CD4-positive, alpha-beta memory T cell (primary cell): ENCODE results near the gene PALM3. TPM values are rescaled to one million over a fixed set of nuclear protein-coding genes. Genes with fewer than 3 reads are reported as not detected.
"Not testable (repeated sequence)": the region's sequence is repeated elsewhere in the genome, so short reads cannot be mapped to it uniquely, and the experiment has no call there.

ENCODE experiments used
- CTCF ChIA-PET: fragments of 350-600 bp; sonication (Branson Sonifier 250); formaldehyde crosslinking; loops from one replicate; lab custom pipeline; 2021; ENCODE audit warnings: inconsistent platforms; ENCODE audit not compliant: partially characterized antibody; lab: Charles Lee
- POLR2A ChIA-PET: fragments of 350-600 bp; sonication (Branson Sonifier 250); formaldehyde crosslinking; loops from one replicate; lab custom pipeline; 2021; ENCODE audit not compliant: partially characterized antibody; lab: Charles Lee
- DNase-seq, 5 donors: peaks; one replicate each; pipeline versions ENCODE4 v3.0.0 to v3.0.0-alpha.2; 2020 to 2022; ENCODE audit warnings: mixed read lengths in 1 of 5
- H3K27ac ChIP-seq: one replicate; pipeline ENCODE4 v1.7.0; 2013; ENCODE audit warnings: low read depth, low read length
- H3K27me3 ChIP-seq: 2 replicates; pipeline ENCODE4 v1.7.0; 2013; ENCODE audit warnings: mild to moderate bottlenecking, low read length, moderate library complexity; ENCODE audit not compliant: insufficient read depth
- H3K36me3 ChIP-seq: 2 replicates; pipeline ENCODE4 v1.7.0; 2013; ENCODE audit warnings: mild to moderate bottlenecking, low read length, moderate library complexity; ENCODE audit not compliant: insufficient read depth
- H3K4me1 ChIP-seq: 2 replicates; pipeline ENCODE4 v1.7.0; 2013; ENCODE audit warnings: mild to moderate bottlenecking, low read length, moderate library complexity; ENCODE audit not compliant: insufficient read depth
- H3K4me3 ChIP-seq, 2 donors: one replicate each; pipeline ENCODE4 v1.7.0; 2013; ENCODE audit warnings: low read length in 2 of 2, mild to moderate bottlenecking in 1 of 2
- H3K9me3 ChIP-seq, 2 donors: one replicate each; pipeline ENCODE4 v1.7.0; 2013; ENCODE audit warnings: low read length in 2 of 2, control low read depth in 1 of 2; ENCODE audit not compliant: control insufficient read depth in 1 of 2
- H3K27ac Mint-ChIP-seq, 7 donors: one replicate each; pipeline ENCODE4 v1.8.0; 2020 to 2021; ENCODE audit warnings: mixed read lengths in 7 of 7, mild to moderate bottlenecking in 6 of 7, inconsistent platforms in 3 of 7, moderate library complexity in 3 of 7
- H3K27me3 Mint-ChIP-seq, 2 donors: one replicate each; pipeline ENCODE4 v1.8.0; 2020 to 2021; ENCODE audit warnings: mixed read lengths in 2 of 2
- H3K36me3 Mint-ChIP-seq, 2 donors: one replicate each; pipeline ENCODE4 v1.8.0; 2020 to 2021; ENCODE audit warnings: mixed read lengths in 2 of 2, inconsistent platforms in 1 of 2, mild to moderate bottlenecking in 1 of 2
- H3K4me1 Mint-ChIP-seq, 4 donors: one replicate each; pipeline ENCODE4 v1.8.0; 2020 to 2021; ENCODE audit warnings: mixed read lengths in 4 of 4, mild to moderate bottlenecking in 1 of 4
- H3K4me3 Mint-ChIP-seq, 8 donors: one replicate each; pipeline ENCODE4 v1.8.0; 2020 to 2021; ENCODE audit warnings: mixed read lengths in 8 of 8, mild to moderate bottlenecking in 7 of 8, moderate library complexity in 6 of 8, inconsistent platforms in 3 of 8
- H3K9me3 Mint-ChIP-seq, 8 donors: one replicate each; pipeline ENCODE4 v1.8.0; 2020 to 2021; ENCODE audit warnings: mixed read lengths in 8 of 8, mild to moderate bottlenecking in 5 of 8, inconsistent platforms in 3 of 8, moderate library complexity in 1 of 8
- intact Hi-C: fragments of 100-400 bp; cut with micrococcal nuclease; formaldehyde crosslinking; loops from one replicate; pipeline ENCODE4 v1.15.1; 2023
- polyA plus RNA-seq, 2 donors: library from polyadenylated mRNA; unstranded; fragments of 300-500 nt; fragmentation: Illumina TruSeq; gene quantifications; one replicate each; pipeline ENCODE4 v1.2.3, GENCODE V29; 2021
- total RNA-seq, 2 experiments: library from RNA; stranded (reverse); gene quantifications; one replicate each; pipeline ENCODE4 v1.2.3, GENCODE V29; 2021

Gene PALM3
- total and polyA plus RNA-seq, 4 experiments from 2014 or later: not detected

DNA sequence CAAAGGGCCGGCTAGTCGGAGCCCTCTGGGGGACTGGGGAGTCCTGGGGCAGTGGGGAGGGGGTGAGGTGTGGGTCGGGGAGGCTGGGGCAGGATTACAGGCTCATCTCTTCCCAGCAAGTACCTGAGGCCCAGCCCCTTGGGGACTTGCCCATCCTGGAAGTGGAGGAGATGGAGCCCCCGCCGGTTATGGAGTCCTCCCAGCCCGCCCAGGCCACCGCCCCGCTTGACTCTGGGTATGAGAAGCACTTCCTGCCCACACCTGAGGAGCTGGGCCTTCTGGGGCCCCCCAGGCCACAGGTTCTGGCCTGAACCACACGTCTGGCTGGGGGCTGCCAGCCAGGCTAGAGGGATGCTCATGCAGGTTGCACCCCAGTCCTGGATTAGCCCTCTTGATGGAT, 9.9 kb downstream of the PALM3 start:
- CTCF ChIA-PET: interaction anchor here (0.9 to 4.4 kb wide), 5 partner anchors 8 to 170 kb away, joined by 3 to 27 read pairs (median 5); no protein-coding TSS in a partner anchor
- peaks cover 38 to 49% of the 10 kb centered on the region in 2 donors for H3K36me3 Mint-ChIP-seq

GRCh38 chr19:14050961-14051360, 10.9 kb downstream of the PALM3 start:
- ChIA-PET POLR2A (interaction anchor here (0.8 kb wide), 1 partner anchor 11 kb away, joined by 3 read pairs; no protein-coding TSS in a partner anchor), CTCF (interaction anchor here (0.9 to 4.4 kb wide), 5 partner anchors 8 to 169 kb away, joined by 3 to 27 read pairs (median 3); no protein-coding TSS in a partner anchor)
- H3K4me3 Mint-ChIP-seq, H3K27ac Mint-ChIP-seq, H3K9me3 Mint-ChIP-seq, H3K27ac ChIP-seq, H3K27me3 Mint-ChIP-seq, intact Hi-C loops, H3K4me1 ChIP-seq, H3K27me3 ChIP-seq, DNase-seq, H3K9me3 ChIP-seq, H3K4me3 ChIP-seq: not testable (repeated sequence)
- peaks cover 45% of the 10 kb centered on the region for H3K36me3 ChIP-seq
- H3K4me1 Mint-ChIP-seq: peaks cover 3 to 10% (median 5%) of the 10 kb centered on the region in 4 donors
- peaks cover 45 to 56% of the 10 kb centered on the region in 2 donors for H3K36me3 Mint-ChIP-seq

More for the DNA sequence above, 9.9 kb downstream of the PALM3 start:
- Mint-ChIP-seq H3K9me3 (peaks cover 0 to 9% (median 0%) of the 10 kb centered on the region in 8 donors), H3K27me3 (no peaks in the 10 kb centered on the region), H3K27ac (peak overlapping the region in 1 of 7 donors; percentile 90), H3K4me1 (peaks cover 0 to 10% (median 5%) of the 10 kb centered on the region in 4 donors), H3K4me3 (no peak overlapping the region)
- Histone ChIP-seq H3K4me1 (no peaks in the 10 kb centered on the region), H3K27ac (no peak overlapping the region), H3K27me3 (no peaks in the 10 kb centered on the region), H3K9me3 (no peaks in the 10 kb centered on the region), H3K4me3 (no peak overlapping the region), H3K36me3 (peaks cover 39% of the 10 kb centered on the region)
- POLR2A ChIA-PET: interaction anchor here (1.3 to 1.7 kb wide), 2 partner anchors 9 to 21 kb away, joined by 4 to 6 read pairs; partner anchors contain the start of gene IL27RA
- DNase-seq: no peak
- intact Hi-C loops: no loop called here

- peaks cover 0 to 9% (median 0%) of the 10 kb centered on the region in 8 donors for H3K9me3 Mint-ChIP-seq
- Histone ChIP-seq H3K9me3 (no peaks in the 10 kb centered on the region), H3K4me1 (peaks cover 5% of the 10 kb centered on the region), H3K27ac (no peak overlapping the region), H3K27me3 (no peaks in the 10 kb centered on the region), H3K36me3 (peaks cover 46% of the 10 kb centered on the region), H3K4me3 (no peak overlapping the region)
- peak overlapping the region in 3 of 7 donors; percentile 51 to 64 (median 63) for H3K27ac Mint-ChIP-seq
- ChIA-PET POLR2A (interaction anchor here (0.8 kb wide), 1 partner anchor 10 kb away, joined by 3 read pairs; no protein-coding TSS in a partner anchor), CTCF (interaction anchor here (1.4 to 9.7 kb wide), 5 partner anchors 9 to 168 kb away, joined by 3 to 111 read pairs (median 15); partner anchors contain the start of gene NANOS3)
- intact Hi-C loops: no loop called here
- H3K27me3 Mint-ChIP-seq: no peaks in the 10 kb centered on the region
- H3K36me3 Mint-ChIP-seq: peaks cover 48 to 60% of the 10 kb centered on the region in 2 donors
- H3K4me3 Mint-ChIP-seq: no peak overlapping the region
- DNase-seq: no peak
- H3K4me1 Mint-ChIP-seq: peaks cover 3 to 8% (median 6%) of the 10 kb centered on the region in 4 donors
Measured at GRCh38 chr19:14050512-14050911, 11.4 kb downstream of the PALM3 start.

GRCh38 chr19:14048443-14049153, 13.3 kb downstream of the PALM3 start:
- CTCF ChIA-PET: interaction anchor here (0.6 to 9.7 kb wide), 29 partner anchors 10 to 286 kb away, joined by 3 to 111 read pairs (median 4); partner anchors contain the start of genes DCAF15, MISP3, NANOS3 and RFX1
- peaks cover 5% of the 10 kb centered on the region for H3K4me1 ChIP-seq
- Mint-ChIP-seq H3K36me3 (peaks cover 42 to 60% of the 10 kb centered on the region in 2 donors), H3K9me3 (peaks cover 0 to 6% (median 0%) of the 10 kb centered on the region in 8 donors), H3K4me1 (peaks cover 2 to 5% (median 3%) of the 10 kb centered on the region in 4 donors), H3K27me3 (no peaks in the 10 kb centered on the region), H3K27ac (peak overlapping the region; percentile 26 to 85 (median 42)), H3K4me3 (no peak overlapping the region)
- peak; percentile 63 to 73 (median 68) for DNase-seq
- H3K9me3 ChIP-seq: no peaks in the 10 kb centered on the region
- intact Hi-C loops: loop anchor here (1.0 to 2.0 kb wide), 3 partner anchors 96 to 168 kb away; partner anchors contain the start of gene DCAF15
- H3K27ac ChIP-seq: peak overlapping the region; percentile 39
- H3K36me3 ChIP-seq: peaks cover 54% of the 10 kb centered on the region
- no peak overlapping the region for H3K4me3 ChIP-seq
- POLR2A ChIA-PET: interaction anchor here (0.9 to 2.7 kb wide), 10 partner anchors 9 to 168 kb away, joined by 3 to 17 read pairs (median 6); partner anchors contain the start of genes ASF1B, DCAF15 and IL27RA
- no peaks in the 10 kb centered on the region for H3K27me3 ChIP-seq

GRCh38 chr19:14047866-14048265, 14.0 kb downstream of the PALM3 start:
- H3K4me3 Mint-ChIP-seq, H3K4me1 Mint-ChIP-seq, H3K27me3 ChIP-seq, H3K9me3 Mint-ChIP-seq, H3K4me3 ChIP-seq, H3K27me3 Mint-ChIP-seq, H3K4me1 ChIP-seq, H3K27ac ChIP-seq, DNase-seq, H3K9me3 ChIP-seq: not testable (repeated sequence)
- CTCF ChIA-PET: interaction anchor here (0.6 to 9.7 kb wide), 27 partner anchors 9 to 233 kb away, joined by 3 to 111 read pairs (median 4); partner anchors contain the start of genes DCAF15, NANOS3 and RFX1
- H3K36me3 ChIP-seq: peaks cover 58% of the 10 kb centered on the region
- intact Hi-C loops: loop anchor here (1.0 to 2.0 kb wide), 3 partner anchors 95 to 168 kb away; partner anchors contain the start of gene DCAF15
- H3K27ac Mint-ChIP-seq: peak overlapping the region in 2 of 7 donors; percentile 59 to 85
- H3K36me3 Mint-ChIP-seq: peaks cover 44 to 62% of the 10 kb centered on the region in 2 donors
- POLR2A ChIA-PET: interaction anchor here (0.9 to 2.7 kb wide), 9 partner anchors 10 to 167 kb away, joined by 3 to 17 read pairs (median 6); partner anchors contain the start of genes ASF1B, DCAF15 and IL27RA

DNA sequence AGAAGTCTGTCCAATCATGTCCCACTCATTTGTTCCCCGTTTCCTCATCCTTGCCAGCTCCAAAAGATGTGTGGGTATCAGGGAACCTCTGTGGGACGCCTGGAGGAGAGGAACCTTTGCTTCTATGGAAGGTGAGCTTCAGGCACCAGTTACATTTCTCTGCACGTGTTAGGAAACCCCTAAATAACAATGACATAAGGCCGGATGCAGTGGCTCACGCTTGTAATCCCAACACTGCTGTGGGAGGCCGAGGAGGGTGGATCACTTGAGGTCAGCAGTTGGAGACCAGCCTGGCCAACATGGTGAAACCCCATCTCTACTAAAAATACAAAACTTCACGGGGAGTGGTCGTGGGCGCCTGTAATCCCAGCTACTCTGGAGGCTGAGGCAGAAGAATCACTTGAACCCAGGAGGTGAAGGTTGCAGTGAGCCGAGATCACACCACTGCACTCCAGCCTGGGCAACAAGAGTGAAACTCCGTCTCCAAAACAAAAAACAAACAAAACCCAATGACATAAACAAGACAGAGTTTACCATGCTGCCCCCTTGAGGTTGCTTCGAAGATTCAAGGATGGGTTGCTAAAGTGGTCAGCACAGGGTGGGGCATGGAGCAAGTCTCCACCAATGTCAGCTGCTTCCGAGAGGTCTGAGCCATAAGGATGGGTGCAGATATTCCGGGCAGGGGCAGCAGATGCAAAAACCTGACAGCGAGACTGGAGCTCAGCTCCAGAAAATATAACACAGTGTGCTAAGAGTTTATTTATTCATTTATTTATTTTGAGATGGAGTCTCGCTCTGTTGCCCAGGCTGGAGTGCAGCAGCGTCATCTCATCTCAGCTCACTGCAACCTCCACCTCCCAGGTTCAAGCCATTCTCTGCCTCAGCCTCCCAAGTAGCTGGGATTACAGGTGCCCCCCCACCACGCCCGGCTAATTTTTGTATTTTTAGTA, 18.9 kb downstream of the PALM3 start:
- peak; percentile 56 to 69 (median 61) for DNase-seq
- Mint-ChIP-seq H3K4me3 (peak overlapping the region in 1 of 8 donors; percentile 4), H3K4me1 (peaks cover 0 to 16% (median 9%) of the 10 kb centered on the region in 4 donors), H3K36me3 (peaks cover 23 to 58% of the 10 kb centered on the region in 2 donors), H3K27ac (peak overlapping the region; percentile 88 to 95 (median 92))
- peaks cover 50% of the 10 kb centered on the region for H3K36me3 ChIP-seq
- CTCF ChIA-PET: interaction anchor here (0.6 to 9.7 kb wide), 16 partner anchors 9 to 171 kb away, joined by 3 to 111 read pairs (median 5); partner anchors contain the start of genes IL27RA and NANOS3
- intact Hi-C loops: loop anchor here (1.0 kb wide), 2 partner anchors 140 to 163 kb away; no protein-coding TSS in a partner anchor
- peak overlapping the region; percentile 43 for H3K27ac ChIP-seq
- not testable (repeated sequence) for H3K4me3 ChIP-seq, H3K9me3 ChIP-seq, H3K9me3 Mint-ChIP-seq, H3K27me3 Mint-ChIP-seq, H3K27me3 ChIP-seq
- H3K4me1 ChIP-seq: peaks cover 18% of the 10 kb centered on the region
- POLR2A ChIA-PET: interaction anchor here (0.6 to 3.2 kb wide), 10 partner anchors 10 to 162 kb away, joined by 3 to 18 read pairs (median 5); partner anchors contain the start of genes IL27RA, MISP3 and RFX1
